Body of pancreas (tissue), 4 donors: ENCODE measurements around the gene ADAD2.

ENCODE experiments used
- CTCF ChIP-seq, 7 experiments: fragments of 450-650 bp in 4 of 7; fragments of 200-600 bp in 3 of 7; sonication (generic) in 3 of 7; IDR thresholded peaks; one replicate each; pipeline ENCODE4 v1.5.1; 2016 to 2019; ENCODE audit warnings: antibody characterized with exemption in 7 of 7
- POLR2A ChIP-seq, 3 donors: fragments of 450-650 bp; IDR thresholded peaks; one replicate each; pipeline ENCODE4 v1.6.1; 2016; ENCODE audit warnings: antibody characterized with exemption in 3 of 3, mild to moderate bottlenecking in 2 of 3

GRCh38 chr16:84197466-84198128, 6.6 kb downstream of the ADAD2 start:
- TF ChIP-seq CTCF (IDR thresholded peaks at IDR 0.05) (no peak), POLR2A (IDR thresholded peaks at IDR 0.05) (no peak)
